ENCODE results near the gene TEX38.
"Not testable (repeated sequence)": the region's sequence is repeated elsewhere in the genome, so short reads cannot be mapped to it uniquely, and the experiment has no call there.

The TEX38 gene

DNA sequence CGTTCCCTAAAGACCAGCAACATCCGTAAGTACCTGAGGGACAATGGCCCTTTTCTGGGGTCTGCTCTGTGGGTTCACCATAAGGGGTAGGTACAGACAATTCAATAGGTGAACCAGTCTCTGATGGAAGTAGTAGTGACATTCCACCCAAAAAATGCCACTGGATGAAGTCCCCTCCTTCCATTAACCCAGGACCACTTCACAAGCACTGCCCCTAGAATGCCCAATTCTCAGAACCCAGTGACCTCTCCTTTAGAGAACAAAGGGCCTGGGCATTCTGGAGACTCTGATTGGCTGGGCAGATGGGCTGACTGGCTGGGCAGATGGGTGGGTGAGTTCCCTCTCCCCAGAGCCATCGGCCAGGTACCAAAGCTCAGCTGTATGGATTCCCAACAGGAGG lies at the start of gene TEX38:
TSS of gene TEX38 (plus strand) at position 301 of the 400 bp plus-strand sequence. CDS start at position 382, 81 bp downstream.
- no peak for DNase-seq

DNA sequence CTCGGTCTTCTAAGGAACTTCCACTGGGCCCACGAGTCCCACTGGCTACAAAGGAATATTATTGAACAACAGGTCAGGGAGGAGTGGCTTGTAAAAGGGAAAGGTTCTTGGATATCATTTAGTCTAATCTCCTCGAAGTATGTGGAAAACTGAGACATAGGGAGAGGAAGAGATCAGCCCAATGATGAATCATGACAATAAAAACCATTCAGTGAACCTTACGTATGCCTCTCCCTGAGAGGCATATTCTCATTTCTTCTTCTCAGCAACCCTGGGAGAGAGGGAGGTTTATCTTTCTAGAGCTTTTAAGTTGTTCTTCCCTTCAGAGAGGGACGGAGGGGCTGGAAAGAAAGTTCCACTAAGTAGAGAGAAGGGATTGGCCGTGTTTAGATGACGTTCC lies 49.7 kb upstream of the TEX38 start:
- DNase-seq = no peak

DNA sequence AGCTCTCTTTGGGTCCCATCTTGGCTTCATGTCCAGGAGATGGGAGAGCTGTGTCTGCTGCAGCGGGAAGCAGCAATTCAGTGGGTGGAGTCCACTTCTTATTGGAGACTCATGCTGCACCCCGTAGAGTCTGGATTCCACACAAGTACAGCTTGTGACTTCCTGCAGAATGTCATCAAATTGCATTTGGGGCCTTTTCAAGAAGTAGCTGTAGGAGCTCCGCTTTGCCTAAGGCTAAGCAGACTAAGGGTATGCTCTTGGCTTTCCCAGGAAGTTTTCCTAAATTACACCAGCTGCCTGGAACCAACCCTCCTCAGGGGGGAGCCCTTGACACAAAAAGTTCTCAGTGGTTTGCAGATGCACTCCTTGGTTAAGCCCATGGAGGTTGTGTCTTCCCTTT lies 49.3 kb upstream of the TEX38 start:
- DNase-seq = peak; percentile 12 to 34

DNA sequence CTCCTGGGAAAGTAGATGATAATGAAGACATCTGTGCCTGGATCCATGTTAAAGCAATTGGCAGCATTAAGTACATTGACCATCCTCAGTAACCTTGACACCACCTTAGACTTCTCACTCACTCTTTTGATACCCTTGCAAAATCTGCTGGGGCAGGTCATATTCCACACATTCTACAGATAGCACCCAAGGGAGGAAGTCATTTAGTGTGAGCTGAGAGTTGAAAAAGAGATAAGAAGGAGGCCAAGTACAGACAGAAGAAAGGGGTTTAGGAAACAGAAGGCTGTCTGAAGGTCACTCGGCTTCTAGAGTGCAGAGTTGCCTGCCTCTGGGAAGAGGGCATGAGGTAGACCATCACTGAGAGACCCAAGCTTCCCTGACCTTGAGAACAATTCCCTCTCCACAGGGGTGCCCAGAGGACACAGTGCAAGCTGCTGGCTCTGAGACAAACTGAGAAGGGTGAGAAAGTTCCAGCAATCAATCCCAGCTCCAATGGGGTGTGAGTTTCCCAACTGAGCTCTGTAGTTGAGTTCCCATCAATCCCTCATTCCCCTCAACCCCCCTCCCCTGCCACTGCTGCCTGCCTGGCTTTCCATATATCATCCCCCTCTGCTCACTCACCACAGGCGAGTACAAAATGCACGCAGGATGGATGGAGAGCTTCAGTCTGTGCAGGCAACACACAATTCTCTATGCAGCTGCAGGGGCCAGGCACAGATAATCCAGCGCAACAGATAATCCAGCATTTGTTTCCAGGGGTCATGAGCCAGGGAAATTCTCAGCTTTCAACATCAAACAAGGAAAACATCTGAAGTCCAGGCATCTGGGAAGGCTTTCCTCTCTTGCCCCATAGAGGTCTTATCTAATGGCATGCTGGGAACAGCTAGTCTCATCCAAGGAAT lies 47.7 kb upstream of the TEX38 start:
- no peak for DNase-seq

DNA sequence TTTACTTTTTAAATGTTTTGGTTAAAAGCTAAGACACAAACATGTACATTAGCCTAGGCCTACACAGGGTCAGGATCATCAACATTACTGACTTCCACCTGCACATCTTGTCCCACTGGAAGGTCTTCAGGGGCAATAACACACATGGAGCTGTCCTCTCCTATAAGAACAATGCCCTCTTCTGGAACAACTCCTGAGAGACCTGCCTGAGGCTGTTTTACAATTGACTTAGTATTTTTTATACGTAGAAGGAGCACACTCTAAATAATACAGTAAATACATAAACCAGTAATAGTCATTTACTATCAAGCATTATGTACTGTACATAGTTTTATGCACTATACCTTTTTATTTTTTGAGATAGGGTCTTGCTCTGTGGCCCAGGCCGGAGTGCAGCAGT lies 40.9 kb upstream of the TEX38 start:
- DNase-seq = no peak

DNA sequence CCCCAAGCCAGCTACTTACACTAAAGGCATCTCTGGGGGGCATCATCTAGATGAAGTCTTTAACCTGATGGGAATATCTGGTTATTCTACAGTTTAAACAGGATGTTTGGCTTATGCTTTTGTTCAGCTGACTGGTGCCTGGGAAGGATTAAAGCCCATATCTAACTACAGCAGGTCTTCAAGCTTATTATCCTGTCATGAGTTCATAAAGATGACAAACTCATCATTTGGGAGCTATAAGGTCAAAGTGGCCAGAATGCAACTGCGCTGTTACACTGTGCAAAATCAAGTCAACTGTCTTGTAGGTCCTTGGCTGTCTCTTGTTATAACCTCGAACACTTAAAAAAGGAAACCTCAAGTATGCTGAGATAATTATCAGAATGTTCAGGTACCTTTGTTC lies 36.4 kb upstream of the TEX38 start:
- DNase-seq = no peak

DNA sequence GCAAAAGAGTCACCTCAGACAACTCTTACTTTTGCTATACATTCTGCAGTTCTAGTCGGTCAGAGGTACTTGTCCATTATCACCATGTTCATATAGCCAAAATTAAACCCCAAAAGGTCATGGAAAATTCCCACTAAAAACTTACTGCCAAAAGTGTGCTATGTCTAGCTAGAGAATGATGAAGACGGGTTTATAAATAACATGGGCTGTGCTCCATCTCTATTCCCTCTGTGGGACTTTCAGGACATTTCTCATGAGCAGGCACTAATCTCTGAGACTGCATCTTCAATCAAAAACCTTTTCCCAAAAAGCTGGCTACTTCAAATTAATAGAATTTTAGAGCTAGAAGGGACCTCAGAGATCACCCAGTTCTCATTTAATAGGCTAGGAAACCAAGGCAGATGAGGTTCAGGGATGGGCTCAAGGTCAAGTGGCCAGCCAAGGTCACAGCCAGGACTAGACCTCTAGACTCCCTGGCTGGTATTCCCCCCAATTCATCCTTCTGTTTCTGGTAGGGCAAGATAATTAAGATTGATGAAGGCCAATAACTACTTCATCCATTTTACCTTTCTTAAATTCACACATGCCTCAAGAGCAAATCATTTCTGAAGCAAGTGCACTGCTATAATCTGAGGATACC lies 34.1 kb upstream of the TEX38 start:
- DNase-seq = no peak

DNA sequence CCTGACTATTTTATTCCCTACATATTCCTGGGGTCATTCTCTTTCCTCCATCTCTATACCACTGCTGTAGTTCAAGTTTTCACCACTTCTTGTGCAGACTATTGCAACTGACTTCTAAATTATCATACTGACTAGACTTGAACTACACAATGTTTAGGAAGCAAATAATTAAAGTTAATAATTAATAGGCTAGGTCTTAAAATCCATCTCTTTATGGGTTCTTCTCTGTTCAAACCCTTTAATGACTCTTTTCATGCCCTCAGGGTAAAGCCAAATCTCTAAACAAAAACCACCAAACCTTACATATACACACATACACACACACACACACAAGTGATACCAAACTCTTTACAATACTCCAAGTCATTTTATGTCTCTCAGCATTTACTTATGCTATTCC lies 32.7 kb upstream of the TEX38 start:
- DNase-seq = no peak

DNA sequence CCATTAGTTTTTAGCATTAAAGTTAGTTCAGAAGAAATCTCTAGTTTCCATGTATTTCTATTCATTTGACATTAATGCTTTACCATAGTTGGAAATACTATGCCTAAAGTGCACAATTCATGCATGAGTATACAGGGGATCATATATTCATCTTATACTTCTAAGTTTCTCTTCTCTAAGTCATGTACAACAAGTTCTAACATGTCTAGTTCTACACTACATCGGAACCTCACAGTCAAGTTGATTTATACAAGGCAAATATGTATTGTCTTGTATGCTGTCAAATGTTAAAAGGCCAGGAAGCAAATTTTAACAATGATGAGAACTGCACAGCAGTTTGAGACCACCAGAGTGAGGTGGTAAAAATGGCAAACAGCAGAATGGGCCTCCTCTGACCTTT lies 32.1 kb upstream of the TEX38 start:
- no peak for DNase-seq

DNA sequence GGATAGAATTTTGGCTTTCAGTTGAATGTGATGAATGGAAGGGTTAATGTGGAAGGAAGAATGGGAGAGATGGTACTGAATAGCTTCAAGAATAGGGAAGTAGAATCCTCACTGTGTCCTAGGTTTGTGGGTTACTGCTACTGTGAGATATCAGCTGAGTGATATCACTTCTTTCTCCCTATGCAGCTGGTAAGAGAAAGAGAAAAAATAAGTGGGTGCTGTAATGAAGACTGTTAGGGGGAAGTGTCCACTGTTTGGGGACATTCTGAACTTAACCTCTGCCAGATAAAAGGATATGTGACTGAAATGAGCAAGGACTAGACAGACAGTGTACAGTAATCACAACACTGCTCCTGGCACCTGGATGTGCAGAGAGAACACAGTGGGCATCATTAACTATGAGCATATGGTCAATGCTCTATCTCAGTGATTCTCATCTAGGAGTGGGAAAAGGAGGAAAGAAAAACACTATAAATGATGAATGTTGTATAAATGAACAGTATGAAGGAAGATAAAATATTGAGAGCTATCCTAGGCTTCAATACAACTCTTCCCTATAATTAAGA lies 29.5 kb upstream of the TEX38 start:
- DNase-seq = peak in 1 of 2 experiments; percentile 10

DNA sequence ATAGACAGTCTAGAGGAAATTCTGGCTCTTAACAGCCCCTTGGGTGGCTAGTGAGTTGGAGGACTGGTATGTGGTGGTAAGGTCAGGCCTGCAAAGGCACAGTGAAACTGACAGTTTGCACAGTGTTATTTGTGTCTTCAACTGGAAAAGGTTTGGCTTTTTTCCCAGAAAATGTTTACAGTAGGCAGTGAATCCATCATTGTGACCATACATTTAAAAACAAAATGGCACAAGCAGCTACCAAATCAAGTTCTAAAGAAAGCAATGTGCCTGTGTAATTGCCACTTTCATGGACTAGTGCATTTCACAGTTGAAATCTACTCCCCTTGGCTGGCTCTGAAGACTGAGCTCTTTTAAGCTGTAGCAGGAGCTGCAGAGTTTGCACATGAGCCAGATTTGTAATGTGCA lies 28.3 kb upstream of the TEX38 start:
- peak in 1 of 2 experiments; percentile 36 for DNase-seq

DNA sequence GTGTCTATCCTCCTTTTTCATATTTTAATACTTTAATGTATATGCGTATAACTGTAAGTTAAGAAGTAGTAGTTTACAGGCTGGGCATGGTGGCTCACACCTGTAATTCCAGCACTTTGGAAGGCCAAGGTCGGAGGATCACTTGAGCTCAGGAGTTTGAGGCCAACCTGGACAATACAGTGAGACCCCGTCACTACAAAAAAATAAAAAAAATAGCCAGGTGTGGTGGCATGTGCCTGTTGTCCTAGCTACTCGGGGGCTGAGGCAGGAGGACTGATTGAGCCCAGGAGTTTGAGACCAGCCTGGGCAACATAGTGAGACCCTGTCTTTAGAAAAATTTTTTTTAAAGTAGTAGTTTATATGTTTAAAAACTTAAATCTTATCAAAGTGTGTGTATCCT lies 25.8 kb upstream of the TEX38 start:
- no peak for DNase-seq

DNA sequence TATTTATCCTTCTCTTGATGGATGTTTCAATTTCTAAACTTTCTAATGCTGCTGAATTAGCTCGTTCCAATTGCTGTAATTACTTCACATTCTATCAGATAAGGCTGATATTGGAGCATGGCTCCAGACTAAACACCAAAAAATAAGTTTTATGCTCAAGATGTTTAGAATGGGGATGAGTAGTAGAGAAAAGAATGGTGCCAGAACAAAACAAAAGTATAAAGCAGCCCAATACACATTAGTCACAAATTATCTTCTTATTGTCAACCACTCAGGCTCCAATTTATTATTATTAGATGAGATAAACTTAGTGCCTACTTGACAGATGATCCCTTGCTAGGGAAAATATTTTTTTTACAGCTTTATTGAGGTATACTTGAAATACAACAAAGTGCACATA lies 25.3 kb upstream of the TEX38 start:
- no peak for DNase-seq

DNA sequence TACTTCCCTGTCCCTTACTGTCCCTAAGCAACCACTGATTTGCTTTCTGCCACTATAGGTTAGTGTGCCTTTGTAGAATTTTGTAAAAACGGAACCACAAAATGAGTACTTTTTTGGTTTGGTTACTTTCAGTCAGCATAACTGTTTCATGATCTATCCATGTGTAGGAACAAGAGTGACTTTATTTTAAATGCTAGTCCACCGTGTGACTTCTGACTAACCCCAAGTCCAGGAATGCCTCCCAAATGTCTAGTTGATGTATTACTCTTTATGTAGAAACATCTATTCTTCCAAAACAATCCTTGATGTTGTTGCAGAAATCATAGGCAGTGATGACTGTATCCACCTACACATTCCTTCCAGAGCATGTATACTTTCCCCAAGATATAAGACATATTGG lies 24.8 kb upstream of the TEX38 start:
- no peak for DNase-seq

DNA sequence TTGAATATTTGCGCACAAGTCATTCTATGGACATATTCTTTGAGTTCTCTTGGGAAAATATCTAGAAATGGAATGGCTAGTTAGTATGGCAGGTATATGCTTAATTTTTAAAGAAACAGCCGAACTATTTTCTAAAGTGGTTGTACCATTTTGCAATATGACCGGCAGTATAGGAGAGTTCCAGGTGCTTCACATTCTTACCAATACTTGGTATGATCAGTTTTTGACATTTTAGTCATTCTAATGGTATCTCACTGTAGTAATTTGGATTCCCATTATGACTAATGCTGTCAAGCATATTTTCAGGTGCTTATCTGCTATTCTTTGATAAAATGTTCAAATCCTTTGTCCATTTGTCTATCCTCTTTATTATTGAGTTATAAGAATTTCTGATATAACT lies 24.0 kb upstream of the TEX38 start:
- DNase-seq = no peak

DNA sequence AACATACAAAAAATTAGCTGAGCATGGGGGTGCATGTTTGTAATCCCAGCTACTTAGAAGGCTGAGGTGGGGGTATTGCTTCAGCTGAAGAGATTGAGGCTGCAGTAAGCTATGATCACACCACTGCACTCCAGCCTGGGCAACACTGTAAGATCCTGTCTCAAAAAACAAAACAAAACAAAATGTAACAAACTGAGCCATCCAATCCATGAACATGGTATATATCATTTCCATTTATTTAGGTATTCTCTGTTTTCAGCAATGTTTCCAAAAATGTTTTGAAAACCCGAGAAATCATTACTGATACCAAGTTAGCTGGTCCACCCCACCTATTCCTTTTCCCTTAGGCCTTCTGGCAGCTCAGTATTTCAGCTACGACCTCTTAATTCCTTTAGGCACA lies 21.9 kb upstream of the TEX38 start:
- no peak for DNase-seq

DNA sequence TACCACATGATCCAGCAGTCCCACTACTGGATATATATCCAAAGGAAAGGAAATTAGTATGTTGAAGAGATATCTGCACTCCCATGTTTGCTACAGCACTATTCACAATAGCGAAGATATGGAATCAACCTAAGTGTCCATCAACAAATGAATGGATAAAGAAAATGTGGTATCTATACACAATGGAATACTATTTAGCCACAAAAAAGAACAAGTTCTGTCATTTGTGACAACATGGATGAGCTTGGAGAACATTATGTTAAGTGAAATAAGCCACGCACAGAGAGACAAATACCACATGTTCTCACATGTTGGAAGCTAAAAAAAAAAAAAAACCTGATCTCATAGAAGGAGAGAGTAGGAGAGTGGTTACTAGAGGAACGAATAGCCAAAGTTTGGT lies 21.2 kb upstream of the TEX38 start:
- DNase-seq = no peak

DNA sequence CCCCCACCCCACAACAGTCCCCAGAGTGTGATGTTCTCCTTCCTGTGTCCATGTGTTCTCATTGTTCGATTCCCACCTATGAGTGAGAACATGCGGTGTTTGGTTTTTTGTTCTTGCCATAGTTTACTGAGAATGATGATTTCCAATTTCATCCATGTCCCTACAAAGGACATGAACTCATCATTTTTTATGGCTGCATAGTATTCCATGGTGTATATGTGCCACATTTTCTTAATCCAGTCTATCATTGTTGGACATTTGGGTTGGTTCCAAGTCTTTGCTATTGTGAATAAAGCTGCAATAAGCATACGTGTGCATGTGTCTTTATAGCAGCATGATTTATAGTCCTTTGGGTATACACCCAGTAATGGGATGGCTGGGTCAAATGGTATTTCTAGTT lies 20.5 kb upstream of the TEX38 start:
- DNase-seq = not testable (repeated sequence)

DNA sequence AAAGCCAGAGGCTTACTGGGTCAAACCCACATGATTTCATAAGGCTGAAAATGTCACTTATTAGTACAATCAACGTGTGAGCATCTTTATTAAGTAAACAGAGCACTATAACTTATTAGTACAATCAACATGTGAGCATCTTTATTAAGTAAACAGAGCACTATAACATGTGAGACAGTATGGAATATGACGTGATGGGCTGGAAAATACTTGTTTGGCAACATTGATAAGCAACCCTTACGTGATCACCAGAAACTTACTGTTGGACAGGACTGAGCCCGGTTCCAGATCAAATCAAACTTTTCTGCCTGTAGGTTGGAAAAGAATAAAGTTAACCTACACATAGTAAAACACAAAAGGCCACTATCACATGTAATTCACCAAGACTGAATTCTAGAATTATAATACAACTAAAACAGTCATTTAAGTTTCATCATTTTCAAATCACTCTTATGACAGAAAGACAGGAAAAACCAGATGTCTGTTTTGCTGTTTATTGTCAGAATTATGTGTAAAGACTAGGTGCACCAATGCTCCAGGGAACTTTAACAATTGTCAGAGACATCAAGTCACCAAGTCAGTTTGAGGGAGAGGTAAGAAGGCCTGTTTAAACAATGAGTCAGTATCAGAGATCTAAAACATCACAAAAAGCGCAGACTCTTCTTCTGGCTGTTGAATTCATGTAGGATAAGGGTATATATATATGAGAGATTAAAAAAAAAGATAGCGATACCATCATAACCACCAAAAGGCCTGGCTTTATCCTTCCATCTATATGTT lies 19.1 kb upstream of the TEX38 start:
- no peak for DNase-seq

DNA sequence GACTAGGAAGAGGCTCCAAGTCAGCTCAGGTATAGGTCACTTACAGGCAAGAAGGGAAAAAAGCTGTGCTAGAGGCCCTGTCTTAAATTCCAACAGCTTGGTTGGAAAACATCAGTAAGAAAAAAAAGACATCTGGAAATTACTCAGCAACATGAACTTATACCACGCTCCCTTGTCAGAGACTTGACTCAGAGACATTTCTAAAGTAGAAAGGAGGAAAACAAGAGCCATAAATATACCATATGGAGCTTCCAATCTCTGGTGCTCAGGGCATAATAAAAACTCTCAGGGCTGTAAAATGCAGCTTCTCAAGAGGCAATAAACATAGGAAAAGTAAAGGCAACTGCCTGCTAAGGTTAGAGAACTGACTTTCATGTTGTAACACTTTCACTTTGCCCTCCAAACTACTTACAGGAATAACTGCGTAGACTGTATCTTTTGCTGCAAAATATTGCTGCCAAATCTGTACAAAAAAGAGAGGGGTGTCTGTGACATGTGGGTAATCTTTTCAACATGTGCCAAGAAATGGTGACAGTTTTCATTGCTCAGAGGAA lies 18.2 kb upstream of the TEX38 start:
- no peak for DNase-seq

DNA sequence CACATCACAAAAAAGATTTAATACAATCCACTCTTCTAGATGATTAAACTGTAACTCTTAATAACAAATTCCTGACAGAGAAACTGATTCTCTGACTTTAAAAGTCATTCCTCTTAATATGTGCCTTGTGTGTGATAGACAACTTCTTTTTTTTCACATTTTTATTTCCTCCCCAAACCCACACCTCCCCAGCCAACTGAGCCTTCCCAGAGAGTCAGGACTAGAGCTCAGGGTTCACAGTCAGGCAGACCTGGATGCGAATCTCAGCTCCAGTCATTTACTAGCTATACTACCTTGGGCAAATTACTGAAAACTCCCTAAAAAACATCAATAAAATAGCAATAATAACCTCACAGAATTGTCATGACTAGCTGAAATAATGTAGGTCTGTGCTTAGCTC lies 17.6 kb upstream of the TEX38 start:
- no peak for DNase-seq

DNA sequence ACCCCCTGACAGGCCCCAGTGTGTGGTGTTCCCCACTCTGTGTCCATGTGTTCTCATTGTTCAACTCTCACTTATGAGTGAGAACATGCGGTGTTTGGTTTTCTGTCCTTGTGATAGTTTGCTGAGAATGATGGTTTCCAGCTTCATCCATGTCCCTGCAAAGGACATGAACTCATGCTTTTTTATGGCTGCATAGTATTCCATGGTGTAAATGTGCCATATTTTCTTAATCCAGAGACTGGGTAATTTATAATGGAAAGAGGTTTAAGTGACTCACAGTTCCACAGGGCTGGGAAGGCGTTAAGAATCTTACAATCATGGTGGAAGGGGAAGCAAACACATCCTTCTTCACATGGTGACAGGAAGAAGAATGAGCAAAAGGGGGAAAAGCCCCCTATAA lies 17.0 kb upstream of the TEX38 start:
- not testable (repeated sequence) for DNase-seq

DNA sequence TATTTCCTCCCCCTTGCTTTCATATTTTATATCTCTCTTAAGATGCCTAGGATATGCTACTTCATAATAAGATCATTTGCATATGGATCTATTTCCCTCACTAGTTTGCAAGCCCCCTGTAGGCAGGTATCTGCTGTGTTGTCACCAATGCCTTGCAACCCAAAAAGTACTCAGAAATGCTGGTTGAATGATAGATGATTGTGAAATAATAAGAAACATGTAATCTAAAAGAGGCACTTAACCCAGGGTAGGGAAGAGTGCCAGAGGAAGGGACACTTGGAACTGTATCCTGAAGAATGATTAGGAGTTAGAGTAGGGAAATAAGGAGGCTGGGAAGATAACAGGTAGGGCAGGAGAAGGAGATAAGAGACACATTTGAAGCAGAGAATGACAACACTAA lies 15.8 kb upstream of the TEX38 start:
- DNase-seq = no peak
